Endothelial cell (in vitro differentiated cells): ENCODE measurements around the gene ELFN2. TPM values are rescaled to one million over a fixed set of nuclear protein-coding genes. Genes with fewer than 3 reads are reported as not detected.

ENCODE experiments used
- DNase-seq: peaks from one replicate; pipeline ENCODE4 v3.0.0; 2021; ENCODE audit warnings: low spot score
- H3K27ac Mint-ChIP-seq: one replicate; pipeline ENCODE4 v1.8.0; 2021; ENCODE audit warnings: mixed read lengths, inconsistent platforms; ENCODE audit not compliant: unreplicated experiment
- H3K27me3 Mint-ChIP-seq: one replicate; pipeline ENCODE4 v1.8.0; 2021; ENCODE audit warnings: mild to moderate bottlenecking, moderate library complexity, mixed read lengths, inconsistent platforms; ENCODE audit not compliant: unreplicated experiment
- H3K36me3 Mint-ChIP-seq: one replicate; pipeline ENCODE4 v1.8.0; 2021; ENCODE audit warnings: mild to moderate bottlenecking, low read depth, mixed read lengths, inconsistent platforms; ENCODE audit not compliant: unreplicated experiment
- H3K4me1 Mint-ChIP-seq: one replicate; pipeline ENCODE4 v1.8.0; 2021; ENCODE audit warnings: mild to moderate bottlenecking, mixed read lengths, inconsistent platforms; ENCODE audit not compliant: unreplicated experiment
- H3K4me3 Mint-ChIP-seq: one replicate; pipeline ENCODE4 v1.8.0; 2021; ENCODE audit warnings: mild to moderate bottlenecking, mixed read lengths, inconsistent platforms; ENCODE audit not compliant: unreplicated experiment
- H3K9me3 Mint-ChIP-seq: one replicate; pipeline ENCODE4 v1.8.0; 2021; ENCODE audit warnings: mixed read lengths, inconsistent platforms; ENCODE audit not compliant: unreplicated experiment
- total RNA-seq: library from RNA; stranded (reverse); fragmentation: NEBNext Ultra II Directional; extraction: Animal tissue kit (Norgen Biotek cat#: 25700); gene quantifications from one replicate; pipeline ENCODE4 v1.2.1, GENCODE V29; 2021; ENCODE audit not compliant: unreplicated experiment
- TF ChIP-seq, protein P1 (sequence below): fragments of 200-600 bp; sonication (generic); IDR thresholded peaks from one replicate; pipeline ENCODE4 v1.5.0; 2021; ENCODE audit warnings: antibody characterized with exemption; ENCODE audit not compliant: unreplicated experiment

The ELFN2 gene
- total RNA-seq, 1 donor from 2014 or later: 1.2 TPM

DNA sequence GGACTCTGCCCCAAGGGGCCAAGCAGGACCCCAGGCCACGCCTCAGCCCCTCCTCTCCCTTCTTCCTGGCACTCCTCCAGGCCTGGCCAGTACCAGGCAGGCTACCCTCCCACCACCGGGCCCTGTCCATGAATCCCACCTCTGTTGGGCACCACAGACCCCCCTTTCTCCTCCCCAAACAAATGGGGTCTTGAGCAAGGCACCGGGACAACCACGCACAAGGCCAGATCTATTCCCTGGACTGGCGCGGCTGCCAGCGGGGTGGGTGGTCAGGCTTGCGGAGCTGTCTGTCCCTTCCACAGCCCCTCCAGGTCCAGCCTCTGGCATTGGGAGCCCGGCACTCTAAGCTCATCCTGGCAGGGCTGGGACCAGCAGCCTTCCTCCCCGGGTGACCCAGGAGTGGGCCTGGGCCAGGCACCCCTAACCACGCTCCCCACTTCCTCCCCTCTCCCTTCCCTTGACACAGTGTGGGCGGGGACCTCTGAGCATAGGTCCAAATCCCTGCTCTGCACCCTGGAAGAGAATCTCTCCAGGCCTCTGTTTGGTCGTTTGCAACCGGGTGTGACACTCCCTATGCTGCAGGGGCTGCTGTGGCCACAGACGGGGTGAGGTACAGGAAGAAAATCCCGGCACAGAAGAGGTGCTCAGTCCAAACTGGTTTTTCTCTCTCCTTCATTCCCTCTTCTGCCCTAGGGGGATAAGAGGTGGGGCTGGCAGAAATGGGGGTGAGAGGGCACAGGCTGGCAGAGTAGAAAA is 14.6 kb downstream of the ELFN2 start:
- Mint-ChIP-seq H3K4me3 (no peak overlapping the region), H3K36me3 (no peaks in the 10 kb centered on the region), H3K4me1 (no peaks in the 10 kb centered on the region), H3K27me3 (peaks cover 7% of the 10 kb centered on the region), H3K27ac (no peak overlapping the region), H3K9me3 (no peaks in the 10 kb centered on the region)
- TF ChIP-seq, protein P1, sequence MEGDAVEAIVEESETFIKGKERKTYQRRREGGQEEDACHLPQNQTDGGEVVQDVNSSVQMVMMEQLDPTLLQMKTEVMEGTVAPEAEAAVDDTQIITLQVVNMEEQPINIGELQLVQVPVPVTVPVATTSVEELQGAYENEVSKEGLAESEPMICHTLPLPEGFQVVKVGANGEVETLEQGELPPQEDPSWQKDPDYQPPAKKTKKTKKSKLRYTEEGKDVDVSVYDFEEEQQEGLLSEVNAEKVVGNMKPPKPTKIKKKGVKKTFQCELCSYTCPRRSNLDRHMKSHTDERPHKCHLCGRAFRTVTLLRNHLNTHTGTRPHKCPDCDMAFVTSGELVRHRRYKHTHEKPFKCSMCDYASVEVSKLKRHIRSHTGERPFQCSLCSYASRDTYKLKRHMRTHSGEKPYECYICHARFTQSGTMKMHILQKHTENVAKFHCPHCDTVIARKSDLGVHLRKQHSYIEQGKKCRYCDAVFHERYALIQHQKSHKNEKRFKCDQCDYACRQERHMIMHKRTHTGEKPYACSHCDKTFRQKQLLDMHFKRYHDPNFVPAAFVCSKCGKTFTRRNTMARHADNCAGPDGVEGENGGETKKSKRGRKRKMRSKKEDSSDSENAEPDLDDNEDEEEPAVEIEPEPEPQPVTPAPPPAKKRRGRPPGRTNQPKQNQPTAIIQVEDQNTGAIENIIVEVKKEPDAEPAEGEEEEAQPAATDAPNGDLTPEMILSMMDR: no peak
- no peak for DNase-seq

DNA sequence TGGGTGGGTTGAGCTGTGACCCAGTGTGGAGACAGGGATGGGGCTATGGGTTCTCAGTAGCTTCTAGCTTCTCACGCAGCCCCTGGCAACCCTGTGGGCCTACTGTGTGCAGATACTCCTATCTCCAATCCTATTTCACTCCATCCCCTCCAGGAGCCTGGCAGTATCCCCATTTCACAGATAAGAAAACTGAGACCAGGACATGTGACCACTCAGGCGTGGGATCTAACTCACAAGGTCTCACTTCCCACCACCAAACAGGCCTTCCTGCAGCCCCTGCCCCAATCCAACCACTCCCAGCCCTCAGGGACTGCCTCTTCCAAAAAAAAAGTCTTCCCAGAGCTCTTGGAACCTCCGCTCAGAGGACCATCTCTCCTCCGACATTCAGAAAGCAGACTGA is 15.6 kb downstream of the ELFN2 start:
- H3K36me3 Mint-ChIP-seq: no peaks in the 10 kb centered on the region
- no peaks in the 10 kb centered on the region for H3K4me1 Mint-ChIP-seq
- TF ChIP-seq, protein P1: no peak
- no peak for DNase-seq
- H3K27ac Mint-ChIP-seq: no peak overlapping the region
- H3K27me3 Mint-ChIP-seq: peaks cover 3% of the 10 kb centered on the region
- no peaks in the 10 kb centered on the region for H3K9me3 Mint-ChIP-seq
- no peak overlapping the region for H3K4me3 Mint-ChIP-seq

DNA sequence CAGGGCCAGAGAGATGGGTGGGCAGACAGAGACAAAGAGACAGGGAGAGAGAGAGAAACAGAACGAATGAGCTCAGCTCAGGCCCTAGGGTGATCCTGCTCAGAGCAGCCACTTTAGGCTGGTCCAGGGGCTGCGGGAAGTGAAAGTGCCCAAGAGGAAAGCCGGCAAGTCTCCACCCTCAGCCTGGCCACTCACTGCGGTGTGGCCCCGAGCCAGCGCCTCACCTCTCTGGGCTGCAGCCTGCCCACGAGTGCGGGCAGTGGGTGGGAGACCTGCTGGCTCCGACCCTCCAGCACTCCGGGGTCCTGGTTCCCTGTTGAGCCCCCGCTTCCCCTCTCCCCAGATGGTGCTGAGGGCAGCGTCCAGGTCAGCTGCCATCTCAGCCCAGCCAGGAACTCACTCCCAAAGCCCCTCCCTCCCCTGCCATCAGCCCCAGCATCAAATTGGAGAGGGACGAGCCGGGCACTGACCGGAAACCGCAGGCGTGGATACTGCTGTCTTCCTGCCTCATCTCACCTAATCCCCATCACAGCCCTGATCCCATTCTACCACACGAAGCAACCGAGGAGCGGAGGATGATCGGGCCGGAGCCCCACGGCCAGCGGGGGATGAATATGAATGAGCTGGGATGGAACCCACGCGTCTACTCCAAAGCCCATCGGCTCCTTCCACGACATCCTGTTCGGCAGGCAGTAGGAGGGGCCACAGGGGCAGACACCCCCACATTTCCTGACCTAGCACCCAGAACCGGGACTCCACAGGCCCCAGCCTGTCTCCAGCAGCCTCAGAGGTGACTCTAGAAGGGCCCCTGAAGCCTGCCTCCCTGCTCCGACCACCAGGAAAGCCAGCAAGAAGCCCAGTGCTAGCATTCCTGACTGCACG is 16.9 kb downstream of the ELFN2 start:
- Mint-ChIP-seq H3K4me3 (no peak overlapping the region), H3K27me3 (peaks cover 4% of the 10 kb centered on the region), H3K9me3 (no peaks in the 10 kb centered on the region), H3K27ac (no peak overlapping the region), H3K4me1 (no peaks in the 10 kb centered on the region), H3K36me3 (no peaks in the 10 kb centered on the region)
- no peak for DNase-seq
- TF ChIP-seq, protein P1: no peak

DNA sequence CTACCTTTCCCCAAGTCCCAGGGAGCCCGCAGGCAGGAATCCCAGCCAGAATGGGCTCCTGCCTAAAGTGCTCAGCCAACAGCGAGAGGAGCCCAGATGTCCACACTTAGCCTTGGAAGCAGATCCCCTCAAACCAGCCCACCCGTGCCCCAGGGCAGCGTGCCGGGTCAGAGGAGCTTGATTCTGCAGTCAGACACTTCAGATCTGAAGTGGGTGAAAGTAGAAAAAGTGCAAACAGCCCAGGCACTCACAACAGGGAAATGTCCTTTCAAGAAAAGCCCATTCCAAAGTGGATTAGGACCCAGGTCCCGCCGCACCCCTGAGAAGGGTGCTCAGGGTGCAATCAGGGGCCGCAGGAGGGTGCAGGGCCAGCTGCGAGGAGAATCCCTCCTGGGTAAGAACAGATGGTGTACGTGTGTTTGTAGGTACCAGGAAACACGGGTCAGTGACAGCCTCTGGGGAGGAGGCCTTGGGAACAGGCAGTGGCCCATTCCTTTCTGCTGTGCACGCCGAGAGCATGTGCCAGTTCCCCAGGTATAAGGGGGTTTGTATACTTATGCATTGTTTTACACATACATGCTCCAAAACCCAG is 17.7 kb downstream of the ELFN2 start:
- Mint-ChIP-seq H3K4me3 (no peak overlapping the region), H3K36me3 (no peaks in the 10 kb centered on the region), H3K27ac (no peak overlapping the region), H3K9me3 (no peaks in the 10 kb centered on the region), H3K4me1 (no peaks in the 10 kb centered on the region), H3K27me3 (peaks cover 4% of the 10 kb centered on the region)
- TF ChIP-seq, protein P1: no peak
- DNase-seq: no peak
